HCT116 (cell line): ENCODE results near the gene MAPRE3. TPM values are rescaled to one million over a fixed set of nuclear protein-coding genes. Genes with fewer than 3 reads are reported as not detected.

Source experiments
- ATAC-seq: fragments of 200-7000 bp; cut with Tn5 transposase; 2 replicates; pipeline ENCODE4 v1.9.1; 2020; ENCODE audit warnings: mild to moderate bottlenecking, moderate library complexity
- BruUV-seq: library from RNA; stranded (reverse); fragments of 400-500 nt; replicated peaks from 2 replicates; lab custom pipeline; 2021; lab: Mats Ljungman, UMichigan
- CTCF ChIA-PET: fragments of 300-600 bp; sonication (Branson Sonifier 250); formaldehyde crosslinking; loops from one replicate; lab custom pipeline; 2021; ENCODE audit warnings: antibody characterized with exemption; lab: Charles Lee
- POLR2A ChIA-PET: fragments of 300-600, 350-600 bp; sonication (Branson Sonifier 250); formaldehyde crosslinking; loops from one replicate; lab custom pipeline; 2021; ENCODE audit warnings: antibody characterized with exemption; lab: Charles Lee
- RAD21 ChIA-PET, 2 experiments: fragments of 300-600 bp; sonication (Branson Sonifier 250); formaldehyde crosslinking; loops; one replicate each; lab custom pipeline; 2023; ENCODE audit warnings: low total read pairs in 2 of 2; ENCODE audit not compliant: uncharacterized antibody in 2 of 2, unreplicated experiment in 2 of 2, low non-redundant PET in 1 of 2; lab: Charles Lee
- DNase-seq: peaks from one replicate; pipeline ENCODE4 v3.0.0-alpha.2; 2010; ENCODE audit warnings: low read depth, low spot score
- H2AFZ ChIP-seq: fragments of 200-600 bp; shearing (Covaris generic), sonication (generic); 2 replicates; pipeline ENCODE4 v1.6.1; 2017; ENCODE audit warnings: low read depth, mixed run types, mixed read lengths, antibody characterized with exemption, low read length; ENCODE audit not compliant: poor library complexity, severe bottlenecking
- H3K27ac ChIP-seq: 2 replicates; pipeline ENCODE4 v1.5.1; 2012; ENCODE audit warnings: low read depth, low read length
- H3K27me3 ChIP-seq: fragments of 200-600 bp; sonication (generic); 2 replicates; pipeline ENCODE4 v1.6.1; 2016; ENCODE audit warnings: mixed run types, low read length, mixed read lengths; ENCODE audit not compliant: insufficient read depth
- H3K36me3 ChIP-seq, 2 experiments: fragments of 200-500 bp in 1 of 2; fragments of 200-600 bp in 1 of 2; sonication (Bioruptor generic) in 1 of 2; sonication (generic) in 1 of 2; 2 replicates each; pipeline versions ENCODE4 v1.5.1 to v1.6.1; 2014 to 2016; ENCODE audit warnings: low read length in 2 of 2, inconsistent platforms in 1 of 2, mixed read lengths in 1 of 2, mixed run types in 1 of 2; ENCODE audit not compliant: insufficient read depth in 2 of 2, control insufficient read depth in 1 of 2
- H3K4me1 ChIP-seq, 2 experiments: fragments of 200-600 bp in 1 of 2; sonication (generic) in 1 of 2; 2 replicates each; pipeline versions ENCODE4 v1.5.1 to v1.6.1; 2012 to 2017; ENCODE audit warnings: low read length in 2 of 2, inconsistent platforms in 1 of 2, mild to moderate bottlenecking in 1 of 2, mixed read lengths in 1 of 2, mixed run types in 1 of 2, moderate library complexity in 1 of 2; ENCODE audit not compliant: insufficient read depth in 2 of 2, control insufficient read depth in 1 of 2
- H3K4me2 ChIP-seq: fragments of 200-600 bp; sonication (generic); 2 replicates; pipeline ENCODE4 v1.6.1; 2017; ENCODE audit warnings: mixed run types, low read length, mixed read lengths
- H3K4me3 ChIP-seq, 2 experiments: fragments of 200-600 bp in 1 of 2; sonication (generic) in 1 of 2; replicated peaks in 1 of 2; 2 replicates each; pipeline ENCODE4 v1.5.1; 2011 to 2016; ENCODE audit warnings: low read length in 2 of 2, control low read depth in 1 of 2, low read depth in 1 of 2, mild to moderate bottlenecking in 1 of 2, mixed read lengths in 1 of 2, mixed run types in 1 of 2
- H3K79me2 ChIP-seq: fragments of 200-600 bp; sonication (generic); 2 replicates; pipeline ENCODE4 v1.6.1; 2017; ENCODE audit warnings: mild to moderate bottlenecking, mixed run types, low read length, moderate library complexity, mixed read lengths; ENCODE audit not compliant: insufficient read depth
- H3K9ac ChIP-seq: fragments of 200-600 bp; sonication (generic); 2 replicates; pipeline ENCODE4 v1.6.1; 2016; ENCODE audit warnings: low read length, mixed read lengths
- H3K9me2 ChIP-seq: fragments of 200-600 bp; sonication (generic), shearing (Covaris generic); 2 replicates; pipeline ENCODE4 v1.6.1; 2017; ENCODE audit warnings: mixed run types, mild to moderate bottlenecking, moderate library complexity; ENCODE audit not compliant: insufficient read depth
- H3K9me3 ChIP-seq, 2 experiments: fragments of 200-500 bp in 1 of 2; fragments of 200-600 bp in 1 of 2; sonication (Bioruptor generic) in 1 of 2; sonication (generic) in 1 of 2; 2 replicates each; pipeline ENCODE4 v1.6.1; 2014 to 2017; ENCODE audit warnings: low read length in 2 of 2, mixed read lengths in 2 of 2, inconsistent platforms in 1 of 2, low read depth in 1 of 2, mild to moderate bottlenecking in 1 of 2, mixed run types in 1 of 2, moderate library complexity in 1 of 2; ENCODE audit not compliant: control insufficient read depth in 1 of 2, insufficient read depth in 1 of 2
- H4K20me1 ChIP-seq: fragments of 200-600 bp; sonication (generic), shearing (Covaris generic); 2 replicates; pipeline ENCODE4 v1.6.1; 2017; ENCODE audit warnings: mixed run types, mild to moderate bottlenecking, moderate library complexity; ENCODE audit not compliant: insufficient read depth
- CBX3 ChIP-seq: IDR thresholded peaks from 2 replicates; pipeline ENCODE4 v1.6.1; 2012; ENCODE audit warnings: low read depth
- CEBPB ChIP-seq: IDR thresholded peaks from 2 replicates; pipeline ENCODE4 v1.6.1; 2012; ENCODE audit warnings: low read depth
- EGR1 ChIP-seq: IDR thresholded peaks from 2 replicates; pipeline ENCODE4 v1.6.1; 2012; ENCODE audit warnings: low read depth
- EZH2 ChIP-seq: fragments of 200-600 bp; sonication (generic); IDR thresholded peaks from 2 replicates; pipeline ENCODE4 v1.6.1; 2017; ENCODE audit warnings: antibody characterized with exemption, mixed run types
- EZH2phosphoT487 ChIP-seq: fragments of 200-600 bp; IDR thresholded peaks from 2 replicates; pipeline ENCODE4 v1.6.1; 2018; ENCODE audit warnings: antibody characterized with exemption, borderline replicate concordance
- JUND ChIP-seq: IDR thresholded peaks from 2 replicates; pipeline ENCODE4 v1.6.1; 2012
- MAX ChIP-seq: IDR thresholded peaks from 2 replicates; pipeline ENCODE4 v1.6.1; 2012
- POLR2A ChIP-seq: IDR thresholded peaks from 2 replicates; pipeline ENCODE4 v1.7.0; 2011; ENCODE audit warnings: borderline replicate concordance; ENCODE audit not compliant: insufficient read depth, insufficient read length; ENCODE audit errors: extremely low read depth
- POLR2AphosphoS5 ChIP-seq: IDR thresholded peaks from 2 replicates; pipeline ENCODE4 v1.6.1; 2011; ENCODE audit warnings: mild to moderate bottlenecking, low read depth, low read length, moderate library complexity
- SRF ChIP-seq: IDR thresholded peaks from 2 replicates; pipeline ENCODE4 v1.6.1; 2012; ENCODE audit warnings: low read depth
- TCF7L2 ChIP-seq: IDR thresholded peaks from 2 replicates; pipeline ENCODE4 v1.7.0; 2011; ENCODE audit warnings: borderline replicate concordance, inconsistent platforms; ENCODE audit not compliant: insufficient read depth, insufficient read length; ENCODE audit errors: extremely low read depth
- YY1 ChIP-seq: IDR thresholded peaks from 2 replicates; pipeline ENCODE4 v1.6.1; 2011; ENCODE audit warnings: low read length, low read depth, moderate library complexity, mild to moderate bottlenecking; ENCODE audit not compliant: insufficient replicate concordance; ENCODE audit errors: extremely low read depth
- ZBTB33 ChIP-seq: IDR thresholded peaks from 2 replicates; pipeline ENCODE4 v1.6.1; 2011; ENCODE audit warnings: mild to moderate bottlenecking, low read length, moderate library complexity; ENCODE audit not compliant: insufficient replicate concordance; ENCODE audit errors: extremely low read depth
- ZFX ChIP-seq: fragments of 450-650 bp; IDR thresholded peaks from 2 replicates; pipeline ENCODE4 v1.6.1; 2017
- ZNF274 ChIP-seq: fragments of 200-500 bp; sonication (Bioruptor generic); IDR thresholded peaks from 2 replicates; pipeline ENCODE4 v1.6.1; 2014; ENCODE audit warnings: mild to moderate bottlenecking, low read depth, low read length, inconsistent platforms
- intact Hi-C: fragments of 100-400 bp; cut with micrococcal nuclease; formaldehyde crosslinking; loops from 2 replicates; pipeline ENCODE4 v1.10.0; 2022
- total RNA-seq: library from RNA; stranded (reverse); gene quantifications from one replicate; pipeline ENCODE4 v1.2.1, GENCODE V29; 2021; ENCODE audit not compliant: unreplicated experiment
- TF ChIP-seq, protein P1 (sequence below): IDR thresholded peaks from 2 replicates; pipeline ENCODE4 v1.6.1; 2012
- TF ChIP-seq, protein P2 (sequence below): IDR thresholded peaks from 2 replicates; pipeline ENCODE4 v1.6.1; 2012; ENCODE audit warnings: low read depth

Gene MAPRE3
- total RNA-seq, 1 experiment from 2014 or later: 12.1 TPM

GRCh38 chr2:27024812-27025211 is 54.4 kb downstream of the MAPRE3 start:
- Histone ChIP-seq H3K9me2 (no peaks in the 10 kb centered on the region), H3K4me1 (peaks cover 26 to 36% of the 10 kb centered on the region in 2 experiments), H3K36me3 (peaks cover 4 to 7% of the 10 kb centered on the region in 2 experiments; a peak in 2 of 4 replicates), H4K20me1 (no peaks in the 10 kb centered on the region), H3K9ac (no peak overlapping the region), H3K4me2 (no peak overlapping the region), H3K4me3 (no peak overlapping the region), H3K9me3 (no peaks in the 10 kb centered on the region), H3K79me2 (peaks cover 26% of the 10 kb centered on the region), H3K27ac (no peak overlapping the region), H3K27me3 (no peaks in the 10 kb centered on the region), H2AFZ (no peak overlapping the region)
- RAD21 ChIA-PET: no interaction called here
- no TSS peak for BruUV-seq
- DNase-seq: no peak
- CTCF ChIA-PET: interaction anchor here (1.0 to 1.1 kb wide), 2 partner anchors 63 to 179 kb away, joined by 3 to 7 read pairs; no protein-coding TSS in a partner anchor
- intact Hi-C loops: no loop called here
- ATAC-seq: no peak
- TF ChIP-seq POLR2A (no peak), EZH2 (no peak), ZBTB33 (no peak), YY1 (no peak), ZNF274 (no peak), EZH2phosphoT487 (no peak), SRF (no peak), TCF7L2 (no peak), ZFX (no peak), JUND (no peak), POLR2AphosphoS5 (no peak), CEBPB (no peak), EGR1 (no peak), CBX3 (no peak), MAX (no peak)
- TF ChIP-seq, protein P1, sequence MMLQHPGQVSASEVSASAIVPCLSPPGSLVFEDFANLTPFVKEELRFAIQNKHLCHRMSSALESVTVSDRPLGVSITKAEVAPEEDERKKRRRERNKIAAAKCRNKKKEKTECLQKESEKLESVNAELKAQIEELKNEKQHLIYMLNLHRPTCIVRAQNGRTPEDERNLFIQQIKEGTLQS: no peak
- TF ChIP-seq, protein P2, sequence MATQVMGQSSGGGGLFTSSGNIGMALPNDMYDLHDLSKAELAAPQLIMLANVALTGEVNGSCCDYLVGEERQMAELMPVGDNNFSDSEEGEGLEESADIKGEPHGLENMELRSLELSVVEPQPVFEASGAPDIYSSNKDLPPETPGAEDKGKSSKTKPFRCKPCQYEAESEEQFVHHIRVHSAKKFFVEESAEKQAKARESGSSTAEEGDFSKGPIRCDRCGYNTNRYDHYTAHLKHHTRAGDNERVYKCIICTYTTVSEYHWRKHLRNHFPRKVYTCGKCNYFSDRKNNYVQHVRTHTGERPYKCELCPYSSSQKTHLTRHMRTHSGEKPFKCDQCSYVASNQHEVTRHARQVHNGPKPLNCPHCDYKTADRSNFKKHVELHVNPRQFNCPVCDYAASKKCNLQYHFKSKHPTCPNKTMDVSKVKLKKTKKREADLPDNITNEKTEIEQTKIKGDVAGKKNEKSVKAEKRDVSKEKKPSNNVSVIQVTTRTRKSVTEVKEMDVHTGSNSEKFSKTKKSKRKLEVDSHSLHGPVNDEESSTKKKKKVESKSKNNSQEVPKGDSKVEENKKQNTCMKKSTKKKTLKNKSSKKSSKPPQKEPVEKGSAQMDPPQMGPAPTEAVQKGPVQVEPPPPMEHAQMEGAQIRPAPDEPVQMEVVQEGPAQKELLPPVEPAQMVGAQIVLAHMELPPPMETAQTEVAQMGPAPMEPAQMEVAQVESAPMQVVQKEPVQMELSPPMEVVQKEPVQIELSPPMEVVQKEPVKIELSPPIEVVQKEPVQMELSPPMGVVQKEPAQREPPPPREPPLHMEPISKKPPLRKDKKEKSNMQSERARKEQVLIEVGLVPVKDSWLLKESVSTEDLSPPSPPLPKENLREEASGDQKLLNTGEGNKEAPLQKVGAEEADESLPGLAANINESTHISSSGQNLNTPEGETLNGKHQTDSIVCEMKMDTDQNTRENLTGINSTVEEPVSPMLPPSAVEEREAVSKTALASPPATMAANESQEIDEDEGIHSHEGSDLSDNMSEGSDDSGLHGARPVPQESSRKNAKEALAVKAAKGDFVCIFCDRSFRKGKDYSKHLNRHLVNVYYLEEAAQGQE: no peak
- POLR2A ChIA-PET: no interaction called here
